GM12878 (cell line): ENCODE results near the gene GRIN2D. TPM values are rescaled to one million over a fixed set of nuclear protein-coding genes. Genes with fewer than 3 reads are reported as not detected.

ENCODE experiments used
- ATAC-seq: fragments of 200-7000 bp; cut with Tn5 transposase; 3 replicates; pipeline ENCODE4 v1.9.1; 2020; ENCODE audit warnings: mild to moderate bottlenecking, moderate library complexity
- BruUV-seq: library from RNA; stranded (reverse); fragments of 400-500 nt; replicated peaks from 2 replicates; lab custom pipeline; 2021; lab: Mats Ljungman, UMichigan
- CTCF ChIA-PET: fragments of 300-600 bp; sonication (Branson Sonifier 250); formaldehyde crosslinking; extraction: SDS; loops from one replicate; lab custom pipeline; 2021; ENCODE audit warnings: inconsistent platforms; lab: Yijun Ruan, JAX
- POLR2A ChIA-PET: fragments of 350-600 bp; formaldehyde crosslinking; extraction: SDS; loops from one replicate; lab custom pipeline; 2021; ENCODE audit warnings: inconsistent platforms; lab: Charles Lee
- RAD21 ChIA-PET: fragments of 300-600 bp; sonication (Branson Sonifier 250); formaldehyde crosslinking; loops from one replicate; lab custom pipeline; 2023; ENCODE audit warnings: antibody characterized with exemption; ENCODE audit not compliant: unreplicated experiment; lab: Charles Lee
- SMC1A ChIA-PET: fragments of 300-600 bp; sonication (Branson Sonifier 250); formaldehyde crosslinking; loops from one replicate; lab custom pipeline; 2023; ENCODE audit not compliant: unreplicated experiment, uncharacterized antibody; lab: Charles Lee
- DNase-seq: peaks from one replicate; pipeline ENCODE4 v3.0.0-alpha.2; 2011; ENCODE audit warnings: low read depth, low spot score
- FAIRE-seq: peaks from 3 replicates; lab custom pipeline; 2011; peaks lifted over from hg19 to GRCh38; lab: Jason Lieb, UNC
- H2AFZ ChIP-seq: 2 replicates; pipeline ENCODE4 v1.6.0; 2011; ENCODE audit warnings: low read depth, low read length, control low read depth; ENCODE audit not compliant: control insufficient read depth
- H3K27ac ChIP-seq: 2 replicates; pipeline ENCODE4 v1.5.1; 2011; ENCODE audit warnings: control low read depth; ENCODE audit not compliant: control insufficient read depth, insufficient read depth
- H3K27me3 ChIP-seq, 2 experiments: replicated peaks in 1 of 2; 2 replicates each; pipeline versions ENCODE4 v1.6.0 to v1.6.1; 2011; ENCODE audit warnings: low read length in 1 of 2; ENCODE audit not compliant: control insufficient read depth in 2 of 2, insufficient read depth in 2 of 2
- H3K36me3 ChIP-seq, 2 experiments: 2 replicates each; pipeline ENCODE4 v1.5.1; 2011; ENCODE audit warnings: low read length in 1 of 2; ENCODE audit not compliant: control insufficient read depth in 2 of 2, insufficient read depth in 2 of 2
- H3K4me1 ChIP-seq: 2 replicates; pipeline ENCODE4 v1.6.1; 2011; ENCODE audit warnings: mild to moderate bottlenecking, low read length, moderate library complexity, mixed read lengths; ENCODE audit not compliant: control insufficient read depth, insufficient read depth
- H3K4me2 ChIP-seq: 2 replicates; pipeline ENCODE4 v1.6.0; 2011; ENCODE audit warnings: control low read depth; ENCODE audit not compliant: control insufficient read depth, insufficient read depth
- H3K4me3 ChIP-seq: fragments of 200-600 bp; sonication (generic); 2 replicates; pipeline ENCODE4 v1.5.1; 2016
- H3K79me2 ChIP-seq: 2 replicates; pipeline ENCODE4 v1.6.0; 2011; ENCODE audit warnings: low read length; ENCODE audit not compliant: control insufficient read depth, insufficient read depth
- H3K9ac ChIP-seq: 2 replicates; pipeline ENCODE4 v1.8.0; 2011; ENCODE audit warnings: low read length, control low read depth, mixed read lengths; ENCODE audit not compliant: control insufficient read depth, insufficient read depth
- H3K9me3 ChIP-seq: replicated peaks from 3 replicates; pipeline ENCODE4 v1.5.1; 2011; ENCODE audit warnings: mild to moderate bottlenecking, low read length; ENCODE audit not compliant: control insufficient read depth, insufficient read depth
- H4K20me1 ChIP-seq: 2 replicates; pipeline ENCODE4 v1.6.0; 2011; ENCODE audit not compliant: control insufficient read depth, insufficient read depth
- ATF3 ChIP-seq: IDR thresholded peaks from 2 replicates; pipeline ENCODE4 v1.6.1; 2011; ENCODE audit warnings: low read depth, mild to moderate bottlenecking, low read length, moderate library complexity, borderline replicate concordance; ENCODE audit errors: extremely low read depth
- CREB1 ChIP-seq: IDR thresholded peaks from 2 replicates; pipeline ENCODE4 v1.6.1; 2012; ENCODE audit warnings: low read depth, mild to moderate bottlenecking, inconsistent platforms
- E2F8 ChIP-seq: fragments of 450-650 bp; IDR thresholded peaks from 2 replicates; pipeline ENCODE4 v1.6.1; 2018; ENCODE audit warnings: mild to moderate bottlenecking, low read depth, moderate library complexity; ENCODE audit not compliant: partially characterized antibody
- EZH2 ChIP-seq: IDR thresholded peaks from 2 replicates; pipeline ENCODE4 v1.6.1; 2012; ENCODE audit warnings: low read depth, mild to moderate bottlenecking, control low read depth, inconsistent platforms, low read length, borderline replicate concordance; ENCODE audit not compliant: control insufficient read depth
- GABPA ChIP-seq: IDR thresholded peaks from 2 replicates; pipeline ENCODE4 v1.6.1; 2014; ENCODE audit warnings: antibody characterized with exemption, low read depth, mild to moderate bottlenecking, inconsistent platforms
- IRF3 ChIP-seq: fragments of 450-650 bp; IDR thresholded peaks from 2 replicates; pipeline ENCODE4 v1.6.1; 2014; ENCODE audit warnings: mild to moderate bottlenecking
- RAD51 ChIP-seq: fragments of 450-650 bp; IDR thresholded peaks from 2 replicates; pipeline ENCODE4 v1.6.1; 2016; ENCODE audit warnings: moderate library complexity, mild to moderate bottlenecking, inconsistent platforms
- TAF1 ChIP-seq: IDR thresholded peaks from 2 replicates; pipeline ENCODE4 v1.6.1; 2011; ENCODE audit warnings: mild to moderate bottlenecking, low read depth, low read length, borderline replicate concordance
- ZBED1 ChIP-seq: IDR thresholded peaks from 2 replicates; pipeline ENCODE4 v1.6.1; 2016; ENCODE audit warnings: borderline replicate concordance
- ZBTB11 ChIP-seq: fragments of 450-650 bp; formaldehyde crosslinking; IDR thresholded peaks from 2 replicates; pipeline ENCODE4 v1.5.0; 2022; ENCODE audit warnings: mild to moderate bottlenecking, missing genetic modification characterization
- ZNF384 ChIP-seq: IDR thresholded peaks from 2 replicates; pipeline ENCODE4 v1.6.1; 2012; ENCODE audit warnings: low read depth, mild to moderate bottlenecking, low read length, improper control_type of control experiment, borderline replicate concordance
- ZNF687 ChIP-seq: fragments of 450-650 bp; IDR thresholded peaks from 2 replicates; pipeline ENCODE4 v1.6.1; 2017; ENCODE audit warnings: mild to moderate bottlenecking, moderate library complexity
- WGBS: methylation state at CpG from one replicate; pipeline ENCODE4 v1.1.6; 2016; ENCODE audit warnings: low lambda C conversion rate; ENCODE audit not compliant: insufficient replicate concordance, insufficient coverage; ENCODE audit errors: missing lambda C conversion rate; 5-methylcytosine and 5-hydroxymethylcytosine counted together
- in situ Hi-C: fragments of 300-500 bp; cut with MboI; formaldehyde crosslinking; loops from 9 replicates; pipeline ENCODE4 v1.14.3; 2018; ENCODE audit warnings: mixed read lengths
- intact Hi-C: fragments of 100-400 bp; cut with micrococcal nuclease; formaldehyde crosslinking; loops from one replicate; pipeline ENCODE4 v1.14.2; 2022; ENCODE audit not compliant: unreplicated experiment
- polyA plus RNA-seq, 11 experiments: library from polyadenylated mRNA; depleted of rRNA in 4 of 11; unstranded in 6 of 11; stranded (reverse) in 5 of 11; fragments of >200 nt; fragmentation: Nextera tagmentation in 4 of 11; fragmentation: Illumina TruSeq in 1 of 11; extraction: Ambion mirVana in 4 of 11; extraction: Trizol in 1 of 11; gene quantifications; 1 replicate in 1 of 11; 2 replicates in 10 of 11; pipeline versions ENCODE4 v1.2.1 to v1.2.3, GENCODE V29; 2011 to 2016; ENCODE audit warnings: inconsistent platforms in 2 of 11, missing spikeins in 2 of 11, low read depth in 1 of 11
- total RNA-seq, 4 experiments: library from RNA; depleted of rRNA in 3 of 4; stranded (reverse); fragments of >200 nt in 3 of 4; fragmentation: Illumina TruSeq in 1 of 4; extraction: Trizol in 1 of 4; gene quantifications; 2 replicates each; pipeline versions ENCODE4 v1.2.1 to v1.2.3, GENCODE V29; 2013 to 2021

The GRIN2D gene
- total and polyA plus RNA-seq, 10 of the 15 experiments (the other 5 are each of a cell fraction or from before 2014, with no cell fraction given) = 0.03 to 0.38 (median 0.04) TPM; not detected in 3

- Histone ChIP-seq H3K9ac (no peak overlapping the region), H3K27me3 (no peaks in the 10 kb centered on the region), H3K4me1 (no peaks in the 10 kb centered on the region), H3K9me3 (no peaks in the 10 kb centered on the region), H3K27ac (no peak overlapping the region), H2AFZ (no peak overlapping the region), H4K20me1 (no peaks in the 10 kb centered on the region), H3K4me3 (no peak overlapping the region), H3K36me3 (no peaks in the 10 kb centered on the region; a peak in 1 of 4 replicates), H3K79me2 (no peaks in the 10 kb centered on the region), H3K4me2 (no peak overlapping the region)
- ATAC-seq (no peak), DNase-seq (no peak), FAIRE-seq (no peak)
- ChIA-PET POLR2A (interaction anchor here (0.6 to 1.3 kb wide), 4 partner anchors 16 to 81 kb away, joined by 3 to 7 read pairs (median 3); partner anchors contain the start of genes SYNGR4 and TMEM143), CTCF (interaction anchor here (0.8 to 1.5 kb wide), 4 partner anchors 14 to 236 kb away, joined by 3 to 5 read pairs (median 4); partner anchors contain the start of gene KDELR1), SMC1A (no interaction called here), RAD21 (no interaction called here)
- intact Hi-C loops (no loop called here), in situ Hi-C loops (no loop called here)
- no TSS peak for BruUV-seq
- whole genome bisulfite sequencing = 84% methylated on average over 5 of the region's 5 CpGs
- TF ChIP-seq EZH2 = no peak
- no peak for TF ChIP-seq IRF3
- TF ChIP-seq ZNF687 = no peak
- no peak for TF ChIP-seq RAD51
- TF ChIP-seq CREB1 = no peak
- no peak for TF ChIP-seq ZNF384
- TF ChIP-seq GABPA = no peak
- no peak for TF ChIP-seq ZBTB11 (CRISPR knock-in tag)
- TF ChIP-seq ZBED1 = no peak
- no peak for TF ChIP-seq E2F8
- no peak for TF ChIP-seq ATF3
- TF ChIP-seq TAF1 = no peak
These were observed 45.4 kb upstream of the GRIN2D start for GRCh38 chr19:48348045-48348444.
